OCI-M1 (cell line): ENCODE data around the gene GNAZ.
"Not testable (repeated sequence)": the region's sequence is repeated elsewhere in the genome, so short reads cannot be mapped to it uniquely, and the experiment has no call there.

Experiments used
- DNase-seq: peaks from one replicate; lab custom pipeline; 2025; lab: John Stamatoyannopoulos, UW

Gene GNAZ

DNA sequence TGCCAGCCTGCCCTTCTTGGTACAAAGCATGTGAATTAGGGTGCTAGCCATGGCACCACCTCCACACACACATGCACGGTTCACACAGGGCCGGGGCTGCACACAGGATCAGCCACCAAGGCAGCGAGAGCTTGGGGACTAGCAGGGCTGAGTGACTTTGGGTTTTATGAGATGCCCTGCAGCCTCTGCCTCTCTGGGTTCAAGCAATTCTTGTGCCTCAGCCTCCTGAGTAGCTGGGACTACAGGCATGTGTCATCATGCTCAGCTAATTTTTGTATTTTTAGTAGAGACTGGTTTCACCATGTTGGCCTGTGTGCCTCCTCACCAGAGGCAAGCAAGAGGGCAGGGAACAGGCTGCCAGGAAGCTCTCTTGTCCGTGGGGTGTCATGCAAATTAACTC is 66.7 kb downstream of the GNAZ start:
- DNase-seq, result not testable (repeated sequence)

DNA sequence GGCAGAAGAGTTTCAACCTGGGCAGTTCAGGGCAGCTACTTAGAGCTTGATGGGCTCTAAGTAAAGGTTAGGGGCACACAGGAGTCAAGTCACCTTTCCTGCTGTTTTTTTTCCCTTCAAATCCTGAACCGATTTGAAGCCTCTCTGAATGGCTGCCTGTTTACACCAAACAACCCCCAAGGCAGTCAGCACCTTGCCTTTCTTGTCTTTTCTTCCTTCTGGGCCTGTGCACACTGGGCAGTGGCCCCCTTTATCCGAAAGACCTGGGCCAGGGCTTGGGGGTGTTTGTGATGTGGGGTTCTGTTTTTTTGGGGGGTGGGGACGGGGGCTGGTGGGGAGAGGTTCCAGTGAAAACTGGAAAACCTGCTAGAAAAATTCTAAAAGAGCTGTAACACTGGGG is 67.1 kb downstream of the GNAZ start:
- no peak for DNase-seq

DNA sequence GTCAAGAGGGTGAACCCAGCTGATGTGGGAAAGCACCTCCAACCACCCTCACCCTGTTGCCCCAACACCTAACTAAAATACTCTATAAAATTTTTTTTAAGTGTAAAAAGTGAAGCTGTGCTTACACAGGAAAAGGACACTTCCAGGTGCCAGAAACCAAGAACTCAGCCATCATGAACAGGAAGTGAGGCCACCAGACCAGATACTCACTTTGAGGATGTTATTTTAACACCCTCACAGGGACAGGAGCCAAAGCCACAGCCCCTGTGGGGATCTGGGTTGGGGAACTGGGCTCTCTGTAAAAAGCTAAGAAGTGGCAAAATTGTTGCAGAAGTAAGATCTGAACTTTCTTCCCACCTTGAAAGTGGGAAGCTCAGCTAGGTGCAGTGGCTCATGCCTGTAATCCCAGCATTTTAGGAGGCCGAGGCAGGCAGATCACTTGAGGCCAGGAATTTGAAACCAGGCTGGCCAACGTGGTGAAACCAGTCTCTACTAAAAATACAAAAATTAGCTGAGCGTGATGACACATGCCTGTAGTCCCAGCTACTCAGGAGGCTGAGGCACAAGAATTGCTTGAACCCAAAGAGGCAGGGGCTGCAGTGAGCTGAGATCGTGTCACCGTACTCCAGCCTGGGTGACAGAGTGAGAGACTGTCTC is 67.7 kb downstream of the GNAZ start:
- DNase-seq, result peak; percentile 22

DNA sequence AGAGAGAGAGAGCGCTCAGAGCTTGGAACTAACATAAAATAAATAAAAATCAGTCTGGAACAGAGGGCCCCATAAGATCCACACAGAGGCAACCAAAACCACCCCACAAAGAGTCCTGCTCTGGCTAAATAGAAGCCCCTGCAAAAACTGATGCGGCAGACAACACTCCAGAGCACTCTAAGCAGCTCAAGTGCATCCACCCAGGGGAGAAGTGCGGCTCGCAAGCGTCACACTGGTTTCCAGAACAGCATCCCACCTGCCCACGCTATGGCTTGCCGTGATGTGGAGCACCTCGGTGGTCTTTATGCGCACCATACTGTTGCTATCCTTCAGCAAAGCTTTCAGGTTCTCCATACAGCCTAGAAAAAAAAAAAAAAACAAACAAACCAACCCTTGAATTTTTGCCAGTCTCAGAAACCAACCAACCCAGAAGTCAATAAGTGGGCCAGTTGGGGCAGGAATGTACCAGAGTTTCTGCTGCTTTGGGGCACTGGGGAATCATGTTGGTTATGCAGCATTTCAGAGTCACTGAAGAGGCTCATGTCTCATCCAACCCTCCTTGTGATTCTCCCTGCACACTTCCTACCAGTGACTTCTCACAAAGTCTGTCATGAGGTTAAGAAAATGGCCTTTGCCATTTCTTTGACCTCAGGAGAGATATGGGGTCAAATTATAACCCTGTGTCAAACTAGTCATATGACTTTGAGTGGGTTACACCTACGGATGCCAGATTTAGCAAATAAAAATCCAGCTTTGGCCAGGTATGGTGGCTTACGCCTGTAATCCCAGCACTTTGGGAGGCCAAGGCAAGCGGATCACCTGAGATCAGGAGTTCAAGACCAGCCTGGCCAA is 68.5 kb downstream of the GNAZ start:
- no peak for DNase-seq

DNA sequence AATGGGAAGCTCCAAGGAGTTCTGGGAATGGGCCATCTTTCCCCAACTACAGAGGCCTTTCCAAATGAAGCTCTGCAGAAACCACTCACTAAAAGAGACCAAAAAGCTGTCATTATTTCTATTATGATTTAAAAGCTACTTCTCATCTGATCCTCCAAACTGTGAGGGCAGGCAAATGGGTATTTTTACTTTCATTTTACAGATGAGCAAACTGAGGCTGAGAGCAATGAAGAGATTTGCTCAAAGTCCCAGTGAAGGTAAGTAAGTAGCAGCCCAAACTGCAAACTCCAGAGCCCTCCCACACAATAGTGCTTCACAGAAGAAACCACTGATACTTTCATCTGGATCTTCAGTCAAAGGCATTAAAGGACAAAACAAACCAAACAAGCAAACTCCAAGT is 70.1 kb downstream of the GNAZ start:
- no peak for DNase-seq

DNA sequence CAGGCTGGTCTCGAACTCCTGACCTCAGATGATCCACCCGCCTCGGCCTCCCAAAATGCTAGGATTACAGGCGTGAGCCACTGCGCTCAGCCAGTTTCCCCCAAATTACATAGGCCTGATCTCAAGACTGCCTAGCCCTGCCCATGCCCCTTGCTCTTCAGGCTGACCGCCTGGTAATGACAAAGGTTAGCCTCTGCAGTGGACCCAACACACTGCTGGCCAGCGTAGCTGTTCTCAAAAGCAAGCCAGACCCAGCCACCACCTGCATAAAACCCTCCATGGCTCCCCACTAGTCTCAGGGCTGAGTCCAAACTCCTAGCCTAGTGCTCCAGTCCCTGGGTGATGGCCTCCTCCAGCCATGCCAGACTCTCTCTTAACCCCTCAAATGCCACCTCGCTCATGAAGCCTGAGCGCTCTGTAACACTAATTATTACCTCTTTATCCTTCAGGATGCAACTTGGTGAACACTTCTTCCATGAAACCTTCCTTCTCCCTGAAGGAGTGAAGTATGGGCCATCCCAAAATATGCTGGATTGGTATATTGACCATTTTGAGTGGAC is 72.3 kb downstream of the GNAZ start:
- DNase-seq, result no peak

DNA sequence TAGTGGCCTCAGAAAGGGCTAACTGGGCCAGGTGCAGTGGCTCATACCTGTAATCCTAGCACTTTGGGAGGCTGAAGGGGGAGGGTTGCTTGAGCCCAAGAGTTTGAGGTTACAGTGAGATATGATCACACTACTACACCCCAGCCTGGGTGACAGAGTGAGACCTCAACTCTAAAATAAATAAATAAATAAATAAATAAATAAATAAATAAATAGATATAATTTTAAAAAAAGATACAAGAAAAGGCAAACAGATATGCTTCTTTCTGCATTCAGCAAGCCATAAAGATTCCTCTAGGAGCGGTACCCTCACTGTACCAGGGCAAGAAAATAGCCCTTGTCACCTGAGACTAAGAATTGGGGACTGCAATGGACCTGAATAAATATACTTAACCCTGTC is 72.8 kb downstream of the GNAZ start:
- no peak for DNase-seq

DNA sequence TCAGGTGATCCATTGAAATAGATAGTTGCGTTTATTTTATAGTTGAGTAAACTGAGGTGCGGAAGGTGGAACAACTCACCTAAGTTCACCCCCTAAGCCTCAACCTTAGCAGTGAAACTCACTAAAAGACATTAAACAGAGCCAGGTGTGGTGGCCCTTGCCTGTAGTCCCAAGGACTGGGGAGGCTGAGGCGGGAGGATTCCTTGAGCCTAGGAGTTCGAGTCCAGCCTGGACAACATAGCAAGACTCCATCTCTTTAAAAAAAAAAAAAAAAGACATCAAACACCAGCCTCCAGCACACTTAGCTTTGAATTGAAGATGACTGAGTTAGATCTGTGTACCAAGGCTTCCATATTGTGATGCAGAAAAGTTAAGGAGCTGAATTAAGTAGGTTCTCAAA is 74.1 kb downstream of the GNAZ start:
- DNase-seq, result no peak

DNA sequence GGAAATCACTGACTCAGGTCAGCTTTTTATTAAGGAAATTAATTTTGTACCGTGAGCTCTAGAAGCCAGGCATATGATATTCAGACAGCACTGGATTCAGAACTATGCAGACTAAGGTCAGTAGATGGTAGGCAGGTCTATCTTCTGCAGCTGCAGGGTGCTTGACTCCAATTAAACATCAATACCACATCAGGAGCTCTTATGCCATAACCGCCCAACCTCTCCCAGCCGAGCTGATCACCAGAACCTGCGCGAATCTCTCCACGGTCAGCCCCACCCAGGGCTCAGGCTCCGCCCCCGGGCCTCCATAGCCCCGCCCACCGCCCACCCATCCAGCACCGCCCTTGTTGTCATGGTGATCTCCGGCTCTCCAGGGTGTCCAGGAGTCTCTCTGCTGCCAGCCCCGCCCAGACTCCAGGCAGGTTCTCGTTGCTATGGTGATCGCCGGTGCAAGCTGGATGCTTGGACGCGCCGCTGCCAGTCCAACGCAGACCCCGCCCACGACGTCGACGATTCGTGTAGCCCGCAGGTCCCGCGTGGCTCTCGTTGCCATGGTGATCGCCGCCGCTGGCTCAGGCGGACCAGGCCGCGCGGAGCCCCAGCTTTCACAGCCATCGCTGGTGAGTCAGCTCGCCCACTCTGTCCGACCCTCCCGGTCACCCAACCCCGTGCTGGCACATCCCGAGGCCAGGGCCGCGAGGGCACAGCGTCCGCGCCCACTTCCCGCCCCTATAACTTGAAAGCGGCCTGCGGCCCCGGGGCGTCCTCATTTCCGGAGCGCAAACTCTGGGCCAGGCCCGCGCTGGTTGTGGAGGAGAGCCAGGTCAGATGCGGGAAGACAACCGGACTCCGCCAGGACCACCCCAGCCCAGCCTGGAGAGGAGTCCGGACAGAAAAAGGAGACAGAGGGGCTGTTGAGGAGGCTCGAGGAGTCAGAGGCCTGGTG is 74.9 kb downstream of the GNAZ start, which contains the start of gene RAB36:
RAB36 (plus strand) TSS at position 546 of the 946 bp plus-strand sequence. CDS start 1,140 bp downstream, outside the sequence.
- DNase-seq, result peak; percentile 44

DNA sequence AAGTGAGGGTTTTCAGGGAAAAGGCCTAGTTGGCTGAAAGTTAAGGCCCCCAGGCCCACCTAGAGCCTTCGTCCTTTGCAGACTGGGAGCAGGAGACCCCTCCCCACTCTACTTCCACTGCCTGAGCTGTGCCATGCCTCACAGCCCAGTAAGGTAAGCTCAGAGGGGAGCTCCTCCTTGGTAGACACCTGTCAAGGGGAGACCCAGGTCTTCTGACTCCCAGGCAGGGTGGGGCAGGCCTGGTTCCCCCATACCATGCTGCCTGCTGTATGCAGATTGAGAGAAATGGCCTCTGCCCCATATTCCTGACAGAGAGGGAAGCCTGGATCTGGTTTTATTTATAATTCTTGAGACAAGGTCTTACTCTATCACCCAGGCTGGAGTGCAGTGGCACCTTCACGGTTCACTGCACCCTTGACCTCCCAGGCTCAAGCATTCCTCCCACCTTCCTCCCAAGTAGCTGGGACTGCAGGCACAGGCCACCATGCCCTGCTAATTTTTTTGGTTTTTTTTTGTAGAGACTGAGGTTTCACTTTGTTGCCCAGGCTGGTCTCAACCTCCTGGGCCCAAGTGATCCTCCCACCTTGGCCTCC is 75.7 kb downstream of the GNAZ start:
- no peak for DNase-seq

DNA sequence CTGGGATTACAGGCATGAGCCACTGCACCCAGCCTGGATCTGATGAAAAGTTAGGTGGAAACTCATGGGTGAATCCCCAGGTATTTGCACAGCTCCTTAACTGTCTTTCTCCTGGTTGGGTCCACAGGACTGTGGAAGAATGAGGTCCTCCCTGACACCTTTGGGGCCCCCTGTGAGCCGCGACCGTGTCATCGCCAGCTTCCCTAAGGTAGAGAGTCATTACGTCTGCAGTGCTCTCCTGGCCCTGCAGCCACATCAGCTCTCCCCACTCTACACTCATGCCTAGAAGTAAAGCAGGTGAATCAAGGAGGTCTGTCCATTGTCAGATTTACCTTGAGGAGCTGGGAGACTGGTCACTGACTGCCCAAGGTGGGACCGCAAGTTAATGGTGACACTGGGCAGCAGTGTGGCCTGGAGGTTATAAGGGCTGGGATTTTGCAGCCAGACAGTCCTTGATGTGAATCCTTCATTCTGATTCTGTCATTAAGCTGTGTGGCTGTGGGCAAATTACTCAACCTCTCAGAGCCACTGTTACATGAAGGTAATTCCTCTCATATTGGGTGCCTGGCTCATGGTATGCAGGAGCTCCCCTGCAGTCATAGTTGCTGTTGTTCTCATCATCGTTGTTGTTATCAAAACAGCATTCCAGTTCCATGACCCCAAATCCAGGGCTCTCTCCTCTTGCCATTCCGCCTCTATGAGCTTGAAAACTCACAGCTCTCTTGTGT is 76.3 kb downstream of the GNAZ start:
- DNase-seq, result no peak

DNA sequence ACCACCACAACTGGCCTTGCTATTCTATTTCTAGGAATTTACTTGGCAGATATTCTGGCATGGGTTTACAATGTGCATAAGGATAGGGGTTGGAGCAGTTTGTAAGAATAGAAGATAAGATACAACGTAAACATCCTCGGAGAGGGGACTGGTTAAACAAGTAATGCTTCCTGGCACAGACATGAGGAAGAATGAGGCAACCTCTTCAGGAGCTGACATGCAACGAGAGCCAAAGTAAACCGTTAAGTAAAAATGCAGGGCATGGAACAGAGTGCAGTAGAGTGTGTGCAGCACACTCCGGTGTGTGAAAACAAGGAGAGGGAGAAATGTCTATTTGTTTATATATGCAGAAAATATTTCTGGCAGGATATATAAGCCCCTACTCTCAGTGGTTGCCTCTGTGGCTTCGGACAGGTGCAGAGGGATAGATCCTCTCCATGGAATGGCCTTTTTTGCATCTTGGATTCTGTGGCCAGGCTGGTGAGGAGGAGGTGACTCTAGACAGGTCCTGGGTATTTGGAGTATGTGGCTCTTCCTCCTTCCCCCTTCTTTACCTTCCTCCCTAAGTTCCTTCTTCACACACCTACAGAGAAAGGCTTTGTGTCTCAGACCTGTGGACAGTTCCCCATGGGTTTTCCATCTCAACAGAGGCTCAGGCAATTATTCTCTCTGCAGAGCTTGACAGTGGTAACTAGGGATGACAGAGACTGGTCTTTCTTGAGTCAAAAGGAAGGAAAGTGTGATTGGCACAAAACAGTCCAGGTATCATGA is 77.5 kb downstream of the GNAZ start:
- DNase-seq, result peak; percentile 60

DNA sequence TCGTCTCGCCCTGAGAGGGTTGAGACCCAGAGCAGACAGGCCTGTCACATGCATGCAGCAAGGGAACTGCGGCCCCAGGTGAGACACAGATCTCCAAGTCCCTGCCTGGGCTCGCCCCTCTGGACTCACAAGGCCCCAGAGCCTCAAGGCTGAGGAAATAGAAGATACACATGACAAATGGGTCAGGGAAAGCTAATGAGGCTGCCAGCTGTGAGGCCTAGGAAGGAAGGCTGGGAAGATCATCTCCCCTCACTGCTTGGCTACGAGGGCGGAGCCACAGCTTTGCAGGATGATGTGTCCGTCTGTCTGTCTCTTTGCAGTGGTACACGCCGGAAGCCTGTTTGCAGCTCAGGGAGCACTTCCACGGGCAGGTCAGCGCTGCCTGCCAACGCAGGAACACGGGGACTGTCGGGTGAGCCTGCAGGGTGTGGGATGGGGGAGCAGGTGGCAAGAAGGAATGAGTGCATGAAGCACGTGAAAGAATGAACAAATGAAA is 79.5 kb downstream of the GNAZ start:
- DNase-seq, result no peak

DNA sequence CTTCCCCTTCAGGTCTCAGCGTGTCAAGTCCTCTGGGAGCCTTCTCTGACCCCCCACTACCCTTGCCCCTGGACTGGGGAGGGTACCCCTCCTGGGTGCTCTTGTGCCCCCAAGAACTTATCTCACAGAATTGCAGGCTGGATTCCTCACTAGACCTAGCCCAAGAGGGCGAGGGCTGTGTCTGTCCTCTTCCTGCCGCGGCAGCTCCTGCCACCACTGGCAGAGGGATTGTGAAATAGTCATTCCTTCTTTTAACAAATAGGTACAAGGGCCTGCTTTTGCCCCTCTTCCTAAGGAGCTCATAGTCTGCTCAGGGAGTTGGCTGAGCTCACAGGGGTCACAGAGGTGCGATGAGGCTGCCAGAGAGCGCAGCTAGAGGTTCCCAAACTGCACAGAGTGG is 80.4 kb downstream of the GNAZ start:
- no peak for DNase-seq

DNA sequence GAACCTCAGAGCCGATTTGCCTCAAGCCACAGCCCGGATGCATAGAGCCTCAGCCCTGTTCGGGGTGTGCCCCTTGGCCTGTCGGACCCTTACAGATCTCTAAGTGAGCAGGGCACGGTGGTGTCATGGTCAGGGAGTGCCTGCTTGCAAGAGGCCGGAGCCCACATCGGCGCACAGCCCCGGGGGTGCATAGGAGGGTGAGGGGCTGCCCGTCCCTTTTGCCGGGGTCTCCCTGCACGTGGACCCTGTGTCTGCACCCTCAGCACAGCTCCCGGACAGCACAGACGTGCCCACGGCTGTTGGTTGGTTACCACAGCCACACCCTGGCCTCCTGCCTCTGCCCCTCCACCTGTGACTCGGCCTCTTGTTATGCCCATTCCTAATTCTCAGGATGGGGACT is 81.5 kb downstream of the GNAZ start:
- no peak for DNase-seq

DNA sequence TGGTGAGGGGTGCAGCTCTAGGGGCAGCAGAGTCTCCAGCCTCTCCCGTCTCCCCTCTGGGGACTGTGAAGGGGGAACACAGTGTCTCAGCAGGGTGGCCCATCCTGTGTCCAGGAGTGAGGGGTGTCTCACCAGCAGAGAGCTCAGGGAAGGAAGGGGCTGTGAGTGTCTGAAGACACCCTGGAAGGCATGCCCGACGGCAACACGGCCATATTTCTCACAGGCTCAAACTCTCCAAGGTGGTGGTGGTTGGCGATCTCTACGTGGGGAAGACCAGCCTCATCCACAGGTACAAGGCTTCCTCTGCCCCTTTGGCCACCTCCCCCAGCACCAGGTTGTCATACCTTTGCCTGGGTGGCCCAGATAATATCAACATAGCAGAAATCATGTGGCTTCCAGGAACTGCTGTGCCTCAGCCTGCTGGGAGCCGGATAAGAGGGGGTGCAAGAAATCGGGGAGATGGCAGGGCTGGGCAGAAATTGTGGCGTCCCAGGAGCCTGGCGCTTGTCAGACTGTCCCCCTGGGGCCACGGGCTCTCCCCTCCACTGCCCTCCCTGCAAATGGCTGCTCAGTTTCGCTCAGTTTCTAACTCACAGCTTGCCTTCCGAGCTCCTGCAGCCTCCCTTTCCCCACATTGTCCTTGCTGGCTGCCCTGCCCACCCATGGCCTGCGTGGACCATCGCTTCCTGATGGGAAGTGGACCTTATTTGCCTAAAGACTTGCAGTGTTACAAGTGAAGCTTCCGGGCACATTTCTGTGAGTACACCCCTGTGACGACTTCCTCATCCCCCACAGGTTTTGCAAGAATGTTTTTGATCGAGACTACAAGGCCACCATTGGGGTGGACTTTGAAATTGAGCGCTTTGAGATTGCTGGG is 82.2 kb downstream of the GNAZ start:
- DNase-seq, result no peak

DNA sequence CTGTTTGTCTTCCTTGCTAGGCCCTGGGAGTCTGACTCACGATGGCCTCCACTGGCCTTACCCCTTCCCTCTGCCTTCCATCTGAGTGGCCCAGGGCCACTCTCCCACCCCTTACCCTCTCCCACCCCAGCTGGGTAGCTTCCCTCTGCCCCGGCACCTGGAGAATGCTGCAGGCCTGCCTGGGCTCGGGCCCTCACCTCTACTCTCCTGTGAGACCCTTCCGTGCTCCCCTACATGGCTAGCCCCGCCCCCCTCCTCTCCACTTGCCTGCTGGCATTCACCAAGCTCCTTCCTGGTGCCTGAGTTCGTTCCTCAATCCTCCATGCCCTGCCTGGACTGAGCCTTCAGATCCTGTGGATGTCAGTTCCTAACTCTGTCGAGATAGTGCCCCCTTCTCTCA is 83.7 kb downstream of the GNAZ start:
- DNase-seq, result no peak

DNA sequence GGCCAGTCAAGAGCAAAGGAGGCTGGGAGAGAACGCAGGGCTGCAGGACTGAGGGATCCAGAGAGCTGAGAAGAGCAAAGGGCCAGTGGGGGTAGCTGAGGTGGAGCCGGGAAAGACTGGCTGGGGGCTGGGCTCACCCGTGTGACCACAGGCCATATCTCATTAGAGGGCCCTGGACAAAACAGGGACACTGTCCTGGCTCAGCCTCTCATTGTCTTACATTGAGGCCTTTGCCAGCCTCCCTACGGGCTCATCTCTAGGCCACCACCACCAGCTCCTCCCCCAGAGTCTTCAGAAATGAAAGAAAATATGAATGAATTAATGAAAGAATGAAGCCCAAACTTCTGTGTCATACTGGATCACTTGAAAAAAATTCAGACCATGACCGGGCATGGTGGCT is 84.1 kb downstream of the GNAZ start:
- no peak for DNase-seq

DNA sequence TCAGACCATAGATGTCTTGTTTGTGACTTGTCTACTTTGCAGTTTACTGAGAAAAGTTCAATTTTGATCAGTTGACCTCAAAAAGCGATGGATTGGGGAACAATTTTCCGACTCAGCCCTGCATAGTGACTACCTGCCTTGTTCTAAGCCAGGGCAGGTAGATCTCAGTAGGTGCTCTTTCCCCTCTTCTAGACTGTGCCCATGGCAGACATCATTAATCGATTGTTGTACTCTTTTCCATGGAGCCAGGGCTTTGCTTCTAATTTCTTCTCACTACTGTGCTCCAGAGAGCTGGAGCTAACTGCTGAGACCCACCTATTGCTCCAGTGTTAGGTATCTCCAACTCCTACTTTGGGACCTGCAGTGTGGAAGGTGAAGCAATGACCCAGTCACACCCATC is 84.8 kb downstream of the GNAZ start:
- DNase-seq, result no peak
